Activated T-cell treated with anti-CD3 and anti-CD28 coated beads for 24 hours (primary cell): ENCODE measurements around the gene SEC22A.

ENCODE experiments used
- DNase-seq: peaks from one replicate; pipeline ENCODE4 v3.0.0-alpha.2; 2020; ENCODE audit warnings: low read depth

SEC22A gene

GRCh38 chr3:123201557-123202427 lies at the start of gene SEC22A:
SEC22A (plus strand) TSS chr3:123201943; CDS start chr3:123209218, 7,275 bp downstream.
- DNase-seq, result peak; percentile 95

- DNase-seq, result no peak
These were observed 49.1 kb upstream of the SEC22A start for GRCh38 chr3:123152687-123153086.

GRCh38 chr3:123153125-123154019 lies 48.4 kb upstream of the SEC22A start:
- no peak for DNase-seq

- no peak for DNase-seq
These were observed 47.4 kb upstream of the SEC22A start for GRCh38 chr3:123154020-123154985.

GRCh38 chr3:123155471-123156011 lies 46.2 kb upstream of the SEC22A start:
- no peak for DNase-seq

GRCh38 chr3:123156276-123156995 lies 45.3 kb upstream of the SEC22A start:
- DNase-seq, result no peak

- DNase-seq, result no peak
These were observed 44.5 kb upstream of the SEC22A start for GRCh38 chr3:123157209-123157597.

GRCh38 chr3:123157598-123158287 lies 44.0 kb upstream of the SEC22A start:
- DNase-seq, result no peak

- DNase-seq, result no peak
These were observed 43.4 kb upstream of the SEC22A start for GRCh38 chr3:123158330-123158729.

GRCh38 chr3:123158899-123159390 lies 42.8 kb upstream of the SEC22A start:
- no peak for DNase-seq

- no peak for DNase-seq
These were observed 41.7 kb upstream of the SEC22A start for GRCh38 chr3:123159926-123160635.

- DNase-seq, result no peak
These were observed 40.6 kb upstream of the SEC22A start for GRCh38 chr3:123161167-123161566.

- DNase-seq, result no peak
These were observed 38.6 kb upstream of the SEC22A start for GRCh38 chr3:123163141-123163540.

- DNase-seq, result no peak
These were observed 36.6 kb upstream of the SEC22A start for GRCh38 chr3:123165163-123165562.

- DNase-seq, result no peak
These were observed 34.1 kb upstream of the SEC22A start for GRCh38 chr3:123167686-123168085.

- DNase-seq, result no peak
These were observed 33.6 kb upstream of the SEC22A start for GRCh38 chr3:123168122-123168521.

- DNase-seq, result no peak
These were observed 33.1 kb upstream of the SEC22A start for GRCh38 chr3:123168605-123169004.

- DNase-seq, result no peak
These were observed 32.2 kb upstream of the SEC22A start for GRCh38 chr3:123169492-123169929.

GRCh38 chr3:123169930-123170329 lies 31.8 kb upstream of the SEC22A start:
- DNase-seq, result no peak
